AML-193 (cell line): ENCODE results near the gene SMARCA4.
"Not testable (repeated sequence)": the region's sequence is repeated elsewhere in the genome, so short reads cannot be mapped to it uniquely, and the experiment has no call there.

Experiments used
- DNase-seq, 2 experiments: peaks; one replicate each; lab custom pipeline; 2025; lab: John Stamatoyannopoulos, UW

SMARCA4 gene

GRCh38 chr19:11069561-11069960, 108.7 kb downstream of the SMARCA4 start:
- DNase-seq = no peak

DNA sequence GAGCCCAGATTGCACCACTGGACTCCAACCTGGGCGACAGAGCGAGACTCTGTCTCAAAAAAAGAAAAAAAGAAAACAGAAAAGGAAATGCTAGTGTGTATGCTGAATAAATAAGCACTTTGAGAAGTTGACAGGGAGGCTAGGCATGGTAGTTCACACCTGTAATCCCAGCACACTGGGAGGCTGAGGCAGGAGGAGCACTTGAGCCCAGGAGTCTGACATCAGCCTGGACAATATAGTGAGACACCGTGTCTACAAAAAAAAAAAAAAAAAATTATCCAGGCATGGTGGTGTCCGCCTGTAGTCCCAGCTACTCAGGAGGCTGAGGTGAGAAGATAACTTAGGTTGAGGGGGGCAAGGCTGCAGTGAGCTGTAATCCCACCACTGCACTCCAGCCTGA, 109.3 kb downstream of the SMARCA4 start:
- DNase-seq = no peak

- no peak for DNase-seq
These were observed 112.7 kb downstream of the SMARCA4 start for GRCh38 chr19:11073568-11073967.

DNA sequence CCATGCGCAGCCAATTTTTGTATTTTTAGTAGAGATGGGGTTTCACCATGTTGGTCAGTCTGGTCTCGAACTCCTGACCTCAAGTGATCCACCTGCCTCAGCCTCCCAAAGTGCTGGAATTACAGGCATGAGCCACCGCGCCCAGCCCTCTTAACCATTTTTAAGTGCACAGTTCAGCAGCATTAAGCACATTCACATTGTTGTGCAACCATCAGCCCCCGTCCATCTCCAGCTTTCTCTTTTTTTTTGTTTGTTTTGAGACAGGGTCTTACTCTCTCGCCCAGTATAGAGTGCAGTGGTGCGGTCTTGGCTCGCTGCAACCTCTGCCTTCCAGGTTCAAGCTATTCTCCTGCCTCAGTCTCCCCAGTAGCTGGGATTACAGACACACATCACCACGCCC, 116.0 kb downstream of the SMARCA4 start:
- DNase-seq = not testable (repeated sequence)

- DNase-seq = no peak
These were observed 118.1 kb downstream of the SMARCA4 start for GRCh38 chr19:11078893-11079292.

DNA sequence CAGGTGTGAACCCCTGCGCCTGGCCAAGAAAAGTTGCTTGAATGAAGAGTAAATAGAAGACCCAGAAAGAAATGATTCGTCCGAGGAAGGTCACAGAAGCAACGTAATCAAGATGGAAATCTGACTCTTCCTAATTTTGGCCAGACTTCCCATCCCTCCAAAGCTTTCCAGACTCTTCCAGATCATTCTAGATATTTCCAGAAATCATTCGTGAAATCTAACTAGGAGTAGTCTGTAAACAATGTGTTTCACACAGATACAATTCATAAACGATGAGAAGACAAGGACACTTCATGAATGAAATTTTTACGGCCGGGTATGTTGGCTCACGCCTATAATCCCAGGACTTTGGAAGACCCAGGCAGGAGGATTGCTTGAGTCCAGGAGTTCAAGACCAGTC, 119.2 kb downstream of the SMARCA4 start:
- DNase-seq = no peak

DNA sequence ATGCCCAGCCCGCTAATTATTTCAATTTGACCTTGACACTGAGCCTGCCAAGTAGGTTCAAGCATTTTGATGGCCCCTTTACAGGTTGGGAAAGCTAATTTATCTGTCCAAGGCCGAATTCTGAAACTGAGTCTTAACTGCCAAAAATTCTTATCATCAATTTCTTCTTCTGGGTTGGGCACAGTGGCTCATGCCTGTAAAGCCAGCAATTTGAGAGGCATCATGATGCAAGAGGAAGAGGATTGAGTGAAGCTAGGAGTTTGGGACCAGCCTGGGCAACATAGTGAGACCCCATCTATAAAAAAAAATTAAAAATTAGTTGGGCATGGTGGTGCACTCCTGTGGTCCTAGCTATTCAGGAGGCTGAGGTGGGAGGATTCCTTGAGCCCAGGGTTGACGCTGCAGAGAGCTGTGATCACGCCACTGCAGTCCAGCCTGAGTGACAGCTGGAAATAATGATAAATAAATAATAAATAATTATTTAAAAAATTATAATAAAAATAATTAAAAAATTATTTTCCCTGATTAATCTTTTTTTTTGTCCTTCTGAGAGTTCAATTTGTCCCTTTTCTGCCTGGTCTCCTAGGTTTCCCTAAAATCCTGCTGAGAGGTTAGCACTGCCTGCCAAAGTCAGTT, 127.2 kb downstream of the SMARCA4 start:
- no peak for DNase-seq

GRCh38 chr19:11088506-11089253, 127.8 kb downstream of the SMARCA4 start:
- DNase-seq = no peak

DNA sequence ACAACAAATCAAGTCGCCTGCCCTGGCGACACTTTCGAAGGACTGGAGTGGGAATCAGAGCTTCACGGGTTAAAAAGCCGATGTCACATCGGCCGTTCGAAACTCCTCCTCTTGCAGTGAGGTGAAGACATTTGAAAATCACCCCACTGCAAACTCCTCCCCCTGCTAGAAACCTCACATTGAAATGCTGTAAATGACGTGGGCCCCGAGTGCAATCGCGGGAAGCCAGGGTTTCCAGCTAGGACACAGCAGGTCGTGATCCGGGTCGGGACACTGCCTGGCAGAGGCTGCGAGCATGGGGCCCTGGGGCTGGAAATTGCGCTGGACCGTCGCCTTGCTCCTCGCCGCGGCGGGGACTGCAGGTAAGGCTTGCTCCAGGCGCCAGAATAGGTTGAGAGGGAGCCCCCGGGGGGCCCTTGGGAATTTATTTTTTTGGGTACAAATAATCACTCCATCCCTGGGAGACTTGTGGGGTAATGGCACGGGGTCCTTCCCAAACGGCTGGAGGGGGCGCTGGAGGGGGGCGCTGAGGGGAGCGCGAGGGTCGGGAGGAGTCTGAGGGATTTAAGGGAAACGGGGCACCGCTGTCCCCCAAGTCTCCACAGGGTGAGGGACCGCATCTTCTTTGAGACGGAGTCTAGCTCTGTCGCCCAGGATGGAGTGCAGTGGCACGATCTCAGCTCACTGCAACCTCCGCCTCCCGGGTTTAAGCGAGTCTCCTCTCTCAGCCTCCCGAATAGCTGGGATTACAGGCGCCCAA, 128.6 kb downstream of the SMARCA4 start, which contains the start of gene LDLR:
Gene LDLR, plus strand, starts transcription at position 210 of the 760 bp plus-strand sequence. Its CDS starts 86 bp downstream, at position 296.
- DNase-seq = peak; percentile 89 to 93

- not testable (repeated sequence) for DNase-seq
These were observed 129.1 kb downstream of the SMARCA4 start for GRCh38 chr19:11090014-11090263.

GRCh38 chr19:11090264-11090996, 129.6 kb downstream of the SMARCA4 start:
- DNase-seq = peak; percentile 91 to 92

DNA sequence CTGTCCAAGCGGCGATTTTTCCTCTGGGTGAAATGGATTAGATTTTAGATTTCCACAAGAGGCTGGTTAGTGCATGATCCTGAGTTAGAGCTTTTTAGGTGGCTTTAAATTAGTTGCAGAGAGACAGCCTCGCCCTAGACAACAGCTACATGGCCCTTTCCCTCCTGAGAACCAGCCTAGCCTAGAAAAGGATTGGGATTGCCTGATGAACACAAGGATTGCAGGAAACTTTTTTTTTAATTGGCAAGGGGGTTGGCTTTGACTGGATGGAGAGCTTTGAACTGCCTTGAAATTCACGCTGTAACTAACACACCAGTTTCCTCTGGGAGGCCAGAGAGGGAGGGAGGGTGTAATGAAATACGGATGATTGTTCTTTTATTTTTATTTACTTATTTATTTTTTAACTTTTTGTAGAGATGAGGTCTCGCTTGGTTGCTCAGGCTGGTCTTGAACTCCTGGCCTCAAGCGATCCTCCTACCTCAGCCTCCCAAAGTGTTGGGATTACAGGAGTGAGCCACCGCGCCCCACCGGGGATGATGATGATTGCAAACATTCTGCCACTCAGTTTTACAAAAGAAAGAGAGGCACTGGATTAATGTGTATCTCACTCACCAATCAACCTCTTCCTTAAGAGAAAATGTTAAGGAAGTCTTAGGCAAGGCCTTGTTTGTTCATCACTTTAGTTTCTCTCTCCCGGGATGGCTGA, 130.3 kb downstream of the SMARCA4 start:
- DNase-seq = no peak

DNA sequence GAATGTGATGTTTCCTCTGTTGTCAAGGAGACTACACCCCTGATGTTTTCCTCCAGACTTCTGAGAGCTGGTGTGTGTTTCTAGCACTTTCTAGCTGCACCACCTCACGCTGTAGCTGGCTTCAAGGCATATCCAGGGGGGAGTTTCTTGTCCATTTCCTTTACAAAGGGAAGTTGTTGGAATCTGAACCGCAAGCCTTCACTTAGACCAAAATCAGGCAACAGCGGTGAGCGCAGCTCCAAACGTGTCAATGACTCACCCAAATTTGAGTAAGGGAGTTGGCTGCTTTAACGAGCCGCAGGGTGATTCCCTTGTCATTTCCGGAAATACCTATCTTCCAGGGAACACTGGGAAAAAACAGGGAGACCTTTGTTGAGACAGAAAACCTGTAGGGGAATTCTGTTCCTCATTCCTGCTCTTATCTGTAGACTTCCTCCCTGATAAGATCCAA, 130.9 kb downstream of the SMARCA4 start:
- peak; percentile 42 to 57 for DNase-seq

DNA sequence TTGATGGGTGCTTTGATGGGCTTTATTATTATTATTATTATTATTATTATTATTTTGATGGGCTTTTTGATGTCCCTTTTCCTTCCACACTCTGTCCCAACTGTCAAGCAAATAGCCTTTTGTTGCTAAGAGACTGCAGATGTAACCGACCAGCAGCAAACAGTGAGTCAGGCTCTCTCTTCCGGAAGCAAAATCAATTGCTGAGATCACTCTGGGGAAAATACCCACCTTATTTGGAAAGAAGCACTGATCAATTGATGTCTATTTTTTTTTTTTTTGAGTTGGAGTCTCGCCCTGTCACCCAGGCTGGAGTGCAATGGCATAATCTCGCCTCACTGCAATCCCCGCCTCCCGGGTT, 131.3 kb downstream of the SMARCA4 start:
- DNase-seq = peak; percentile 27 to 32

DNA sequence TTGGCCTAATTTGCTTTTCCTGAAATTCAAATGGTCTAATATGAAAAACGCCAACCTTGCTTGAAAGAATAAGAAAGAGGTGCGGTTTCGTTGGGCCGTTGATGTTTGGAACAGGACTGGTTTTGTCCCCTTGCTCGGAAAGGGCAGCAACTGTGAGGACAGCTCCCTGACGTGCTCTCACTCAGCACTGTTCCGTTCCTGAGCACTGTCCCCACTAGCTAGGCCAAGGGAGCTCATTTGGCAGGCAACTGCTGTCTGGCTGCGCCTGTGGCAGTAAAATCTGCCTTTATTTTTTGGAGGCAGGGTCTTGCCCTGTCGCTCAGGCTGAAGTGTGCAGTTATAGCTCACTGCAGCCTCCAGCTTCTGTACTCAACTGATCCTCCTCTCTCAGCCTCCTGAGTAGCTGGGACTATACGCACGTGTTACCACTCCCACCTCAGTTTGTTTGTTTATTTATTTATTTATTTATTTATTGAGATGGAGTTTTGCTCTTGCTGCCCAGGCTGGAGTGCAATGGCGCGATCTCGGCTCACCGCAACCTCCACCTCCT, 132.9 kb downstream of the SMARCA4 start:
- DNase-seq = no peak

DNA sequence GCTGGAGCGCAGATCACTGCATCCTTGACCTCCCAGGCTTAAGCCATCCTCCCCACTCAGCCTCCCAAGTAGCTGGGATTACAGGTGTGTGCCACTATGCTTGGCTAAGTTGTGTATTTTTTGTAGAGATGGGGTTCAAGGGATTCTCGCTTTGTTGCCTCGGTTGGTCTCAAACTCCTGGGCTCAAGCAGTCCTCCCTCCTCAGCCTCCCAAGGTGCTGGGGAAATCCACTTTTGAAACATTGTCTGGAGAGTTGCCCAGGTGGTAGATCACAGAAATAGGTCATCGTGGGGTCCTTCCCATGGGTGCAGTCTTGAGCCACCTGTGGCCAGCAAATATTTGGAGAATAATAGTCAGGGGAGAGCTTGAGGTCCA, 133.7 kb downstream of the SMARCA4 start:
- DNase-seq = no peak

GRCh38 chr19:11096210-11096841, 135.5 kb downstream of the SMARCA4 start:
- peak; percentile 23 to 33 for DNase-seq

DNA sequence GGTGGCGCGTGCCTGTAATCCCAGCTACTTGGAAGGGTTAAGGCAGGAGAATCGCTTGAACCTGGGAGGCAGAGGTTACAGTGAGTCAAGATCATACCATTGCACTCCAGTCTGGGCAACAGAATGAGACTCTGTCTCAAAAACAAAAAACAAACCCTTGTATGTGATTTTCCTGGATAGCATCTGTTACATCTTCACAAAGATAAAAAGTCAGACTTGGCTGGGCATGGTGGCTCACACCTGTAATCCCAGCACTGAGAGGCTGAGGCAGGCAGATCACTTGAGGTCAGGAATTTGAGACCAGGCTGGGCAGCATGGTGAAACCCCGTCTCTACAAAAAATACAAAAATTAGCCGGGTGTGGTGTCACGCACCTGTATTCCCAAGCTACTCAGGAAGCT, 136.5 kb downstream of the SMARCA4 start:
- not testable (repeated sequence) for DNase-seq

DNA sequence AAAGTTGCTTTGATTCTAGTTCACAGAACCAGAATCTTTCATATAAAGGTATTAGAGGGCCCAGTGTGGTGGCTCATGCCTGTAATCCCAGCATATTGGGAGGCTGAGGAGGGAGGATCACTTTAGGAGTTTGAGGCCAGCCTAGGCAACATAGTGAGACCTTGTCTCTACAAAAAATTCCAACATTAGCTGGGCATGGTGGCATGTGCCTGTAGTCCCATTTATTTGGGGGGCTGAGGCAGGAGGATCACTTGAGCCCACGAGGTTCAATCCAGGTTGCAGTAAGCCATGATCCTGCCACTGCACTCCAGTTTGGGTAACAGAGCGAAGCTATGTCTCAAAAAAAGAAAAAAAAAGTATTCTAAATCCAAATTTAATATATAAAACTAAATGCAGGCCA, 137.5 kb downstream of the SMARCA4 start:
- DNase-seq = no peak

GRCh38 chr19:11098861-11099260, 138.0 kb downstream of the SMARCA4 start:
- no peak for DNase-seq

DNA sequence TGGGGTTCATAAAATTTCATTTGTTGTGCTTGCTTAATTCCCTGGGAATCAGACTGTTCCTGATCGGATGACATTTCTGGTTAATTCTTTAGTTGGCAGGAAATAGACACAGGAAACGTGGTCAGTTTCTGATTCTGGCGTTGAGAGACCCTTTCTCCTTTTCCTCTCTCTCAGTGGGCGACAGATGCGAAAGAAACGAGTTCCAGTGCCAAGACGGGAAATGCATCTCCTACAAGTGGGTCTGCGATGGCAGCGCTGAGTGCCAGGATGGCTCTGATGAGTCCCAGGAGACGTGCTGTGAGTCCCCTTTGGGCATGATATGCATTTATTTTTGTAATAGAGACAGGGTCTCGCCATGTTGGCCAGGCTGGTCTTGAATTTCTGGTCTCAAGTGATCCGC, 139.2 kb downstream of the SMARCA4 start:
- no peak for DNase-seq
